ENCODE data around the gene SRF.
A peak's percentile ranks its signal among the peaks of the same experiment; 100 is the strongest.

The SRF gene

GRCh38 chr6:43226192-43226851 lies 55.3 kb downstream of the SRF start:
- Histone ChIP-seq H3K4me2 (no peak overlapping the region), H3K79me2 (ENCODE audit: insufficient read depth, low read depth) (peaks cover 23% of the 10 kb centered on the region), H3K4me3 (IDR thresholded peaks at IDR 0.05; ENCODE audit: insufficient read depth, low read depth, low read length) (no peak overlapping the region), H3K36me3 (ENCODE audit: insufficient read depth) (no peaks in the 10 kb centered on the region), H2AFZ (ENCODE audit: low read depth) (no peak overlapping the region), H3K4me1 (ENCODE audit: low read depth, poor library complexity, severe bottlenecking) (peaks cover 41% of the 10 kb centered on the region), H4K20me1 (ENCODE audit: insufficient read depth) (no peaks in the 10 kb centered on the region), H3K9ac (no peak overlapping the region), H3K27ac (no peak overlapping the region), H3K27me3 (ENCODE audit: insufficient read depth, low read depth) (no peaks in the 10 kb centered on the region)
- TF ChIP-seq CTCF (conservative IDR thresholded peaks at IDR 0.05; ENCODE audit: low read depth, low read length), result no peak

GRCh38 chr6:43228951-43229802 lies 58.1 kb downstream of the SRF start, which contains the start of gene DNPH1:
Gene DNPH1 (minus strand): TSS chr6:43229481. CDS start chr6:43229456, 25 bp downstream.
- Histone ChIP-seq H3K27me3 (ENCODE audit: insufficient read depth, low read depth) (no peaks in the 10 kb centered on the region), H3K27ac (peak within 1 kb of the TSS; percentile 68), H4K20me1 (ENCODE audit: insufficient read depth) (no peaks in the 10 kb centered on the region), H3K36me3 (ENCODE audit: insufficient read depth) (no peaks in the 10 kb centered on the region), H3K4me2 (peak within 1 kb of the TSS; percentile 79), H2AFZ (ENCODE audit: low read depth) (peak within 1 kb of the TSS; percentile 60), H3K4me3 (IDR thresholded peaks at IDR 0.05; ENCODE audit: insufficient read depth, low read depth, low read length) (no peak within 1 kb of the TSS), H3K9ac (peak within 1 kb of the TSS; percentile 87), H3K79me2 (ENCODE audit: insufficient read depth, low read depth) (peaks cover 23% of the 10 kb centered on the region), H3K4me1 (ENCODE audit: low read depth, poor library complexity, severe bottlenecking) (peaks cover 38% of the 10 kb centered on the region)
- TF ChIP-seq CTCF (conservative IDR thresholded peaks at IDR 0.05; ENCODE audit: low read depth, low read length), result peak; percentile 72

- Histone ChIP-seq H3K4me3 (IDR thresholded peaks at IDR 0.05; ENCODE audit: insufficient read depth, low read depth, low read length) (no peak overlapping the region), H3K9ac (no peak overlapping the region; the same call in 1 of the 2 replicates), H3K27me3 (ENCODE audit: insufficient read depth, low read depth) (no peaks in the 10 kb centered on the region), H3K36me3 (ENCODE audit: insufficient read depth) (no peaks in the 10 kb centered on the region), H3K4me1 (ENCODE audit: low read depth, poor library complexity, severe bottlenecking) (peaks cover 30% of the 10 kb centered on the region), H3K27ac (no peak overlapping the region), H2AFZ (ENCODE audit: low read depth) (peak overlapping the region; percentile 60), H4K20me1 (ENCODE audit: insufficient read depth) (no peaks in the 10 kb centered on the region), H3K79me2 (ENCODE audit: insufficient read depth, low read depth) (peaks cover 23% of the 10 kb centered on the region), H3K4me2 (peak overlapping the region; percentile 79)
- TF ChIP-seq CTCF (conservative IDR thresholded peaks at IDR 0.05; ENCODE audit: low read depth, low read length), result no peak
Observed at GRCh38 chr6:43229803-43230620, 58.9 kb downstream of the SRF start.

- Histone ChIP-seq H3K27me3 (ENCODE audit: insufficient read depth, low read depth) (no peaks in the 10 kb centered on the region), H3K9ac (no peak overlapping the region), H3K36me3 (ENCODE audit: insufficient read depth) (no peaks in the 10 kb centered on the region), H3K27ac (no peak overlapping the region), H3K4me3 (IDR thresholded peaks at IDR 0.05; ENCODE audit: insufficient read depth, low read depth, low read length) (no peak overlapping the region), H4K20me1 (ENCODE audit: insufficient read depth) (no peaks in the 10 kb centered on the region), H3K4me2 (no peak overlapping the region), H3K79me2 (ENCODE audit: insufficient read depth, low read depth) (peaks cover 23% of the 10 kb centered on the region), H3K4me1 (ENCODE audit: low read depth, poor library complexity, severe bottlenecking) (peaks cover 20% of the 10 kb centered on the region), H2AFZ (ENCODE audit: low read depth) (no peak overlapping the region)
- no peak for TF ChIP-seq CTCF (conservative IDR thresholded peaks at IDR 0.05; ENCODE audit: low read depth, low read length)
Observed at GRCh38 chr6:43231053-43231452, 60.0 kb downstream of the SRF start.
